Measurements from ENCODE around the gene CACNA1C. TPM values are rescaled to one million over a fixed set of nuclear protein-coding genes. Genes with fewer than 3 reads are reported as not detected.

CACNA1C gene
- total RNA-seq, 1 donor from 2014 or later = 1.3 TPM

DNA sequence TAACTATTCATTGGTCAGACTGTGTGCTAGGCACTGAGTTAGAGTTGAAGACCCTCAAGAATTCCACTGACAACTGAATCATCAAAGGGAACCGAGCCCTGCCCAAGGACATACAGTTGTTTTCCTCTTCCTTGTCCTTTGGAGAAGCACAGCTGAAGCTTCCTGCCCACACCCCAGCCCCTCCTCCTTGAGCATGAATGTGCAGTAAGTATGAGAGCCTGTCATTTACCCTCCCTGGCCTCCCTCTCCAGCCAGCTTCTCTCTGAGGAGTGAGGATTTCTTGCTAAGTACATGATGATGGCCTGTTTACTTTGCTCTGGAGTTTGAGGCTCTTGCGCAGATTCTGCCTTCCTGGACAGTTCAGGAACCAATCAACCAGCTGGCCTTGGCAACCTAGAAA, 235.2 kb downstream of the CACNA1C start:
- no peak for DNase-seq (ENCODE audit: low read depth)
- Histone ChIP-seq H3K27me3 (ENCODE audit: control insufficient read depth, insufficient read depth, low read length) (no peaks in the 10 kb centered on the region), H3K36me3 (ENCODE audit: control insufficient read depth, insufficient read depth, low read length) (no peaks in the 10 kb centered on the region), H3K4me3 (ENCODE audit: low read depth, low read length) (no peak overlapping the region)
- TF ChIP-seq, protein P1, sequence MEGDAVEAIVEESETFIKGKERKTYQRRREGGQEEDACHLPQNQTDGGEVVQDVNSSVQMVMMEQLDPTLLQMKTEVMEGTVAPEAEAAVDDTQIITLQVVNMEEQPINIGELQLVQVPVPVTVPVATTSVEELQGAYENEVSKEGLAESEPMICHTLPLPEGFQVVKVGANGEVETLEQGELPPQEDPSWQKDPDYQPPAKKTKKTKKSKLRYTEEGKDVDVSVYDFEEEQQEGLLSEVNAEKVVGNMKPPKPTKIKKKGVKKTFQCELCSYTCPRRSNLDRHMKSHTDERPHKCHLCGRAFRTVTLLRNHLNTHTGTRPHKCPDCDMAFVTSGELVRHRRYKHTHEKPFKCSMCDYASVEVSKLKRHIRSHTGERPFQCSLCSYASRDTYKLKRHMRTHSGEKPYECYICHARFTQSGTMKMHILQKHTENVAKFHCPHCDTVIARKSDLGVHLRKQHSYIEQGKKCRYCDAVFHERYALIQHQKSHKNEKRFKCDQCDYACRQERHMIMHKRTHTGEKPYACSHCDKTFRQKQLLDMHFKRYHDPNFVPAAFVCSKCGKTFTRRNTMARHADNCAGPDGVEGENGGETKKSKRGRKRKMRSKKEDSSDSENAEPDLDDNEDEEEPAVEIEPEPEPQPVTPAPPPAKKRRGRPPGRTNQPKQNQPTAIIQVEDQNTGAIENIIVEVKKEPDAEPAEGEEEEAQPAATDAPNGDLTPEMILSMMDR (IDR thresholded peaks at IDR 0.05; ENCODE audit: insufficient read depth, low read length, poor library complexity, severe bottlenecking) = no peak

DNA sequence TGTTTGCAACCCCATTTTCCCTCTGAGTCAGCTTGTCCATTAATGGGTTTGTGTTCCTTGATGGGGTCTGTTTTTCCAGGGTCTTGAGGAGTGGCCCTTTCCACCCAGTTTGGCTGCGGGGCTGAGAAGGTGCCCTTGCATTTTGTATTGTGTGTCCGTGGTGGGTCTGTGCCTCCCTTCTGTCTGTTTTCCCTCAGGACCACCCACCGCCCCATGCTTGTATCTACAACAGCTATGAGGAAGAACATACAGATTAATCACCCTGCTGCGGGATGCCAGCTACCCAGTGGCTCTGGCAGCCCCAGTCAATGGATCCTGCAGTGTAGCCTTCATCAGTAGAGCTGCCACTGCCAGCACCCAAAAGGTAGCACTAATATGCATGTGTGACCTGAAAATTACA, 235.7 kb downstream of the CACNA1C start:
- H3K4me3 ChIP-seq (ENCODE audit: low read depth, low read length) = no peak overlapping the region
- TF ChIP-seq, protein P1 (IDR thresholded peaks at IDR 0.05; ENCODE audit: insufficient read depth, low read length, poor library complexity, severe bottlenecking) = no peak
- no peak for DNase-seq (ENCODE audit: low read depth)
- no peaks in the 10 kb centered on the region for H3K27me3 ChIP-seq (ENCODE audit: control insufficient read depth, insufficient read depth, low read length)
- no peaks in the 10 kb centered on the region for H3K36me3 ChIP-seq (ENCODE audit: control insufficient read depth, insufficient read depth, low read length)

DNA sequence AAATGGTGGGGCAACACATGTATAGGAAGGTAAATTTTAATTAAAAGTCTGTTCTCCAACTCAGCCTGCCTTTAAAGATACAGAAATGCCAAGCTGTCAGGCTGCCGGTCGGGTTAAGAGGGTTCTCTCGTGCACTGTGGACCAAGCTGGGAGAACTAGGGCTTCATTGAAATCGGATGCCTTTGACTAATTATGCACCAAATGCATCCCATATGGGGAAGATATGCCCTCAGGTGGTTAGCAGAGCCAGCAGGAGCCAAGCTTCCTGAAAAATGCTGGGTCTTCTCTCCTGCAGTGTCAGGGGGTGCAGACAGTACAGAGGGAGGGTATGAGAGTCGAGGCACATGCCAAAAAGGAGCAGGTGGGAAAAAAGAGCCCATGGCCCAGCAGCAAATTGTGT, 236.1 kb downstream of the CACNA1C start:
- TF ChIP-seq, protein P1 (IDR thresholded peaks at IDR 0.05; ENCODE audit: insufficient read depth, low read length, poor library complexity, severe bottlenecking) = no peak
- no peaks in the 10 kb centered on the region for H3K27me3 ChIP-seq (ENCODE audit: control insufficient read depth, insufficient read depth, low read length)
- no peak for DNase-seq (ENCODE audit: low read depth)
- no peaks in the 10 kb centered on the region for H3K36me3 ChIP-seq (ENCODE audit: control insufficient read depth, insufficient read depth, low read length)
- H3K4me3 ChIP-seq (ENCODE audit: low read depth, low read length) = no peak overlapping the region

DNA sequence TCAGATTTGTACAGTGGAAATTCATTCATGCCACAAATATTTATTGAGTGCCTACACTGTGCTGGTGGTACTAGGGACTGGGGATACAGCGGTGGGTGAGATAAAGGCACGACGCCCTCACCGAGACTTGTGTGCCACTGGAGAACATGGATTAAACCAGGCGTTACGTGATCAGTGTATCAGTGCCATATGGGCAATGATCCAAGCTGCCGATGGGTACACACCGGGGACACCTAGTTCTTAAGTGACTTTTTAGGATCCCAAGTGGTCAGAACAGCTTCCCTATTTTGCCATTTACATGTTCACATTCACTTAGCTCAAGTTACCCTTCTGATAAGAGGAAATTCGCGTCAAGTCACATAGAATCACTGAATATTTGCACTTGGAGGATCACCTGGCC, 236.7 kb downstream of the CACNA1C start:
- Histone ChIP-seq H3K4me3 (ENCODE audit: low read depth, low read length) (no peak overlapping the region), H3K36me3 (ENCODE audit: control insufficient read depth, insufficient read depth, low read length) (no peaks in the 10 kb centered on the region), H3K27me3 (ENCODE audit: control insufficient read depth, insufficient read depth, low read length) (no peaks in the 10 kb centered on the region)
- TF ChIP-seq, protein P1 (IDR thresholded peaks at IDR 0.05; ENCODE audit: insufficient read depth, low read length, poor library complexity, severe bottlenecking) = no peak
- no peak for DNase-seq (ENCODE audit: low read depth)

DNA sequence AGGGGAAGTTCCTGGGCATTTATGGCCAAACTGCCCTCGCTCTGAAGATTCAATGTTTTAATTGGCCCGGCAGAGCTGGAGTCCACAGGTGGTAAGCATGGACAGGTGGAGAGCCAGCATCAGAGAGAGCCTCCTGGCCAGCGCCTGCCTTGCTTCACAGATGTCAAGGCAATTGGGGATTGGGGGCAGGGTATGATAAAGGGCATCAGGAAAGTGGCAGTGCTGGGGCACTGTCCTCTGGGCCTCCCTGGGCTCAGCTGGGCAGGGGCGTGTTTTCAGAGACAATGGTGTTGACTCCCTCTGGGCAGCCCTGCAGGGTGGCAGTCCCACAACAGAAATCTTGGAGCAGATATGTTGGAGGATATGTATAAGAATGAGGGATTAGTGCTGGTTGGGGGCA, 237.3 kb downstream of the CACNA1C start:
- H3K27me3 ChIP-seq (ENCODE audit: control insufficient read depth, insufficient read depth, low read length) = no peaks in the 10 kb centered on the region

More for the DNA sequence above, 237.3 kb downstream of the CACNA1C start:
- no peak overlapping the region for H3K4me3 ChIP-seq (ENCODE audit: low read depth, low read length)
- no peaks in the 10 kb centered on the region for H3K36me3 ChIP-seq (ENCODE audit: control insufficient read depth, insufficient read depth, low read length)
- TF ChIP-seq, protein P1 (IDR thresholded peaks at IDR 0.05; ENCODE audit: insufficient read depth, low read length, poor library complexity, severe bottlenecking) = no peak
- DNase-seq (ENCODE audit: low read depth) = no peak

Measured in kidney epithelial cell (primary cell).